Muscle of leg (tissue), 11 donors: ENCODE measurements around the gene DGKG. TPM values are rescaled to one million over a fixed set of nuclear protein-coding genes. Genes with fewer than 3 reads are reported as not detected.
A peak's percentile ranks its signal among the peaks of the same experiment; 100 is the strongest.

ENCODE experiments used
- DNase-seq: peaks from one replicate; pipeline ENCODE4 v3.0.0; 2013
- H3K27ac ChIP-seq: one replicate; pipeline ENCODE4 v1.5.1; 2013; ENCODE audit warnings: mild to moderate bottlenecking, low read length, control low read depth
- H3K27me3 ChIP-seq: one replicate; pipeline ENCODE4 v1.6.1; 2013; ENCODE audit warnings: low read length; ENCODE audit not compliant: control insufficient read depth, insufficient read depth
- H3K36me3 ChIP-seq: one replicate; pipeline ENCODE4 v1.6.1; 2013; ENCODE audit warnings: low read length; ENCODE audit not compliant: control insufficient read depth, insufficient read depth
- H3K4me1 ChIP-seq: one replicate; pipeline ENCODE4 v1.6.1; 2013; ENCODE audit warnings: low read length; ENCODE audit not compliant: control insufficient read depth, insufficient read depth
- H3K4me3 ChIP-seq: one replicate; pipeline ENCODE4 v1.5.1; 2013; ENCODE audit warnings: low read length, control low read depth
- H3K9me3 ChIP-seq: replicated peaks from 2 replicates; pipeline ENCODE4 v1.6.1; 2013; ENCODE audit warnings: low read depth, low read length; ENCODE audit not compliant: control insufficient read depth
- WGBS: methylation state at CpG from one replicate; pipeline ENCODE4 v1.1.5; 2013; ENCODE audit warnings: missing lambda C conversion rate; ENCODE audit not compliant: insufficient coverage; 5-methylcytosine and 5-hydroxymethylcytosine counted together
- polyA plus RNA-seq, 8 donors: library from polyadenylated mRNA; unstranded; fragments of 120-200 nt; gene quantifications; one replicate each; pipeline versions ENCODE4 v1.2.1 to v1.2.3, GENCODE V29; 2013; ENCODE audit warnings: inconsistent platforms in 1 of 8, low replicate concordance in 1 of 8; ENCODE audit not compliant: insufficient read length in 8 of 8, insufficient read depth in 1 of 8
- total RNA-seq: library from RNA; stranded (reverse); fragments of 120-200 nt; gene quantifications from one replicate; pipeline ENCODE4 v1.2.4, GENCODE V29; 2013

Gene DGKG
- total and polyA plus RNA-seq, 9 donors: 0.83 to 2.0 (median 1.6) TPM

DNA sequence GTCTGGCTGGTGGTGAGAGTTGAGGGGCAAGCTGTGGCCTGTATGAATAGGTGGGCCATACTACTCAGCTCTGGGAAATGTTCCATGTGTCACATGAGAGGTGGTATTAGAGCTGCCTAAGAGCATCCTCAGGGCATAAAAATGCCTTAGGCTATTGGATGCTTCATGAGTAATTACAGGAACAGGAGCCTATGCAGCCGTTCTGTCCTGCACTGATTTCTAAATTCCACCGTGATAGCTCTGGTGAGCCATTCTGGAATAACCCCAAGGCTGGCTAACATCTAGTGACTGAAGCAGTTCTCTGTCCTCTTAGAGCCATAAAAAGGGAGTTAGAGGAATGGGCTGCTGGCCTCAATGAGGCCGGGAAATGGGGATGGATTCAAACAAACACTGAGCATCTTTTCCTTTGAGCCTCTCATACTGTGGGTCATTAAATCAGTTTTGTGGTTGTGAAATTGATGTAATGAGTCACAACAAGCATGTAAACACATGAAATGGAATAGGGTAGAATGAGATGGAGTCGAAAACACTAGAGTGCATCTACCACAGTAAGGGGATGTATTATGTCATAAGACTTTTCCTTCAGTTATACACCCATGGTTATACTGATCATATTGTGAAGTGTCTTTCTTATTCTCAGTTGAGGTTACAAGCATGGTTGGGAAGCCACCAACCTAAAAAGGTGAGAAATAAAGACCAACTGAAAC lies 41.0 kb downstream of the DGKG start:
- H3K9me3 ChIP-seq: no peaks in the 10 kb centered on the region
- H3K4me1 ChIP-seq: no peaks in the 10 kb centered on the region
- WGBS: 29% methylated on average over 3 of the region's 4 CpGs
- H3K27ac ChIP-seq: no peak overlapping the region
- no peaks in the 10 kb centered on the region for H3K27me3 ChIP-seq
- DNase-seq: no peak
- H3K36me3 ChIP-seq: no peaks in the 10 kb centered on the region
- no peak overlapping the region for H3K4me3 ChIP-seq

GRCh38 chr3:186319945-186320344 lies 42.1 kb downstream of the DGKG start:
- Histone ChIP-seq H3K4me1 (no peaks in the 10 kb centered on the region), H3K27me3 (no peaks in the 10 kb centered on the region), H3K4me3 (no peak overlapping the region), H3K27ac (no peak overlapping the region), H3K36me3 (no peaks in the 10 kb centered on the region), H3K9me3 (no peaks in the 10 kb centered on the region)
- WGBS: 94% methylated on average over 3 of the region's 7 CpGs
- no peak for DNase-seq

DNA sequence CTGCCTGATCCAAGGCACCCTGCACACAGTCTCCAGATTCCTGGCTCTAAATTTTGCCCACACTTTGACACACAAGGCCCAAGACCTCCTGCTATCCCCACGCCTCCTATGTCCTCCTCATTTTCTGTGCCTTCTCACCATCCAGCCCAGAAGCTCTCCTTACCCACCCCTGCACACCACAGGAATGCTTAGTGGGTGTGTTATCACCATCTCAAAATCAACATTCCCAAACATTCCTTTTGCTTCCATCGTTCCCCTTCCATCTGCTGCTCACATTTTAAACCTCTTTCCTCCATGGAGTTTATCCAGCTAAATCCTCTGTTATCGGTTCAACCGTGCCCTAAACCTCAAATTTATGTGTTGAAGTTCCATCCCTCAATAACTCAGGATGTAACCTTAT lies 43.9 kb downstream of the DGKG start:
- Histone ChIP-seq H3K36me3 (no peaks in the 10 kb centered on the region), H3K27ac (no peak overlapping the region), H3K4me3 (no peak overlapping the region), H3K9me3 (no peaks in the 10 kb centered on the region), H3K27me3 (no peaks in the 10 kb centered on the region), H3K4me1 (no peaks in the 10 kb centered on the region)
- DNase-seq: no peak
- 58% methylated on average over 2 of the region's 4 CpGs for WGBS

- 74% methylated on average over 4 of the region's 7 CpGs for WGBS
- Histone ChIP-seq H3K27me3 (no peaks in the 10 kb centered on the region), H3K27ac (no peak overlapping the region), H3K4me1 (no peaks in the 10 kb centered on the region), H3K4me3 (no peak overlapping the region), H3K9me3 (no peaks in the 10 kb centered on the region), H3K36me3 (no peaks in the 10 kb centered on the region)
- DNase-seq: no peak
Measured at GRCh38 chr3:186317478-186317877, 44.6 kb downstream of the DGKG start.

GRCh38 chr3:186316666-186317260 lies 45.3 kb downstream of the DGKG start:
- Histone ChIP-seq H3K4me3 (no peak overlapping the region), H3K27me3 (no peaks in the 10 kb centered on the region), H3K4me1 (no peaks in the 10 kb centered on the region), H3K36me3 (no peaks in the 10 kb centered on the region), H3K27ac (no peak overlapping the region), H3K9me3 (no peaks in the 10 kb centered on the region)
- 92% methylated on average over 3 of the region's 9 CpGs for WGBS
- DNase-seq: peak; percentile 16

DNA sequence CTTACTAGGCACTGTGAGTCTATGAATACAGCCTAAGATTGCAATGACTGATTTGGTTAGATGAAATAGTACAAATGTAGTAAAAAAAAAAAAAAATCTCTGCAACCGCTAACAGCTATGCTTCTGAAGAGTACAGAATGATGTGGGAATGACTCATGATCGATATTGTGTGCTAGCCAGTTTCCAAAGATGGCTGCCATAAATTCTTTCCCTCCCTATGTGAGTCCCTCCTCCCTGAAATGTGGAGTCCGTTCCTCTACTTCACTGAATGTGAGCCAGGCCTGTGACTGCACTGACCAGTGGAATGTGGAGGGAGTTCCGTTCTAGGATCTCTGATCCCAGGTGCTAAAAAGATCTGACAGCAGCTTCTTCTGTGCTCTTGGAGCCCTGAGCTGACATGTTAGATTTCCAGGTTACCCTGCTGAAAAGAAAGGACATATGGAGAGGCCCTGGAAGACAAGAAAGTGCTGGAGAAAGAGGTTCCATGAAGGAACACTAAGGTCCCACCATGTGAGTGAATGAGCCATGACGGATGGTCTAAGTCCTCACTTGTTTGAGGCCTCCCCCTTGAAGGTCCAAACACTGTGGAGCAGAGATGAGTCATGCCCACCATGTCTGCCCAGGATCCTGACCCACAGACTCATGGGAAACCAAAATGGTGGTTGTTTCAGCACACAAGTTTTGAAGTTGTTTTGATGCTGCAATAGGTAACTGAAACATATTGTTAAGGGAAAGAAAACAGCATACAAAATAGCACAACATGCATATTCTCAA lies 46.3 kb downstream of the DGKG start:
- Histone ChIP-seq H3K27me3 (no peaks in the 10 kb centered on the region), H3K36me3 (no peaks in the 10 kb centered on the region), H3K27ac (no peak overlapping the region), H3K4me3 (no peak overlapping the region), H3K9me3 (no peaks in the 10 kb centered on the region), H3K4me1 (no peaks in the 10 kb centered on the region)
- 80% methylated on average over 3 of the region's 5 CpGs for WGBS
- DNase-seq: no peak

DNA sequence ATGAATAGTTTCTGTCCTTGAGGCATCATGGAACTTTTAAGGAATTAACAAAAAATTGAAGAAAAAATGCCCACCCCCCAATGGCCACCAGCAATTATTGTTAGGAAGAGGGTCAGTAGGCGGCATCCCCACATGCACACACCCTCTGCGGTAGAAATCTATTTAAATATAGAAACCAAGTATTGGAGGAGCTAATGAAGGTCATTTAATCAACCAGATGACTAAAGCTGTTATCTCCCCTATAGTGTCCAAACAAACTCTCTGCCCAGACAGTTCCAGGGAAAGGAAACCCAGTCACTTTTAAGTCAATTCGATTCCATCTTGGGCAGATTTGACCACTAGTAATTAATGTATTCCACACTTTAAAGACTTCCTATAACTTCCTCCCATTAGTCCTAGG lies 47.1 kb downstream of the DGKG start:
- no peak for DNase-seq
- no peaks in the 10 kb centered on the region for H3K9me3 ChIP-seq
- H3K27me3 ChIP-seq: no peaks in the 10 kb centered on the region
- H3K4me3 ChIP-seq: no peak overlapping the region
- no peaks in the 10 kb centered on the region for H3K4me1 ChIP-seq
- no peaks in the 10 kb centered on the region for H3K36me3 ChIP-seq
- 75% methylated on average over 1 of the region's 3 CpGs for WGBS
- H3K27ac ChIP-seq: no peak overlapping the region

DNA sequence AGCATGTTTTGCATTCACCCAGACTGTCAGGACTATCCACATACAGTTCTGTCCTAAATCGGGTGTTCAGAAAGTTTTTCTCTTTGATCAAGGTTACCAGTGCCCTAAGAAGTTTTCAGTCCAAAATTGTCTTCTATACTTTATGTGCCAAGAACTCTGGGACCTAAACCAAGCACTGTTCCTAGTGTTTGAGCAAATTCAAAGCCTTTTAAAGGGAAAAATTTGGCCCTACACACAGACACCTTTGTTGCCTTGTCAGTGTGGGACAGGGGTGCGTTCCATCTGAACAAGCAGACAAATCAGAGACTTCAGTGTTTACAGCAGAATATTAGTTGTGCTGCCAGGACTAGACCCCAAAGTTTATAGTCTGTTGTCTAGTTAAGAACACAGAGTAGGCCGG lies 50.6 kb downstream of the DGKG start:
- Histone ChIP-seq H3K27me3 (no peaks in the 10 kb centered on the region), H3K36me3 (no peaks in the 10 kb centered on the region), H3K4me3 (no peak overlapping the region), H3K4me1 (no peaks in the 10 kb centered on the region), H3K9me3 (no peaks in the 10 kb centered on the region), H3K27ac (no peak overlapping the region)
- 89% methylated on average over 1 of the region's 3 CpGs for WGBS
- no peak for DNase-seq

DNA sequence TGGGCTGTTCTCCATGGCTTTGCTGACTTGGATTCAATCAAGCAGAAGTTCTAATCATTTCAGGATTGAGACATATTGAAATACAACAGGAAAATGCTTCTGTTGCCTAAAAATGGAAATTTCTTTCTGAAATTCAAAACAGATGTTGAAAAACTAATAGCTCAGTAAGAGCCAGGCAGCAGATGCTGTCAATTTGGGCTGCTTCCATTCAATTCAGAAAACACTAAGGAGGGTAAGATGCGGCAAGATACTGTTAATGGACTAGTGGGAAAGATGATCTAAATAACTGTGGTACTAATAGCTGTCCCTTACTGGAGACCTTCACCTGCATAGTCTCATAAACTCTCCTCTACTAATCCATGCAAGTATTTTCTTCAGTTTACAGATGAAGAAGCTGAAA lies 53.5 kb downstream of the DGKG start:
- no peak for DNase-seq
- no peaks in the 10 kb centered on the region for H3K4me1 ChIP-seq
- no peaks in the 10 kb centered on the region for H3K36me3 ChIP-seq
- H3K4me3 ChIP-seq: no peak overlapping the region
- WGBS: no CpG with 5 or more reads among the region's 1 CpG
- H3K27ac ChIP-seq: no peak overlapping the region
- peaks cover 5% of the 10 kb centered on the region for H3K27me3 ChIP-seq
- no peaks in the 10 kb centered on the region for H3K9me3 ChIP-seq

DNA sequence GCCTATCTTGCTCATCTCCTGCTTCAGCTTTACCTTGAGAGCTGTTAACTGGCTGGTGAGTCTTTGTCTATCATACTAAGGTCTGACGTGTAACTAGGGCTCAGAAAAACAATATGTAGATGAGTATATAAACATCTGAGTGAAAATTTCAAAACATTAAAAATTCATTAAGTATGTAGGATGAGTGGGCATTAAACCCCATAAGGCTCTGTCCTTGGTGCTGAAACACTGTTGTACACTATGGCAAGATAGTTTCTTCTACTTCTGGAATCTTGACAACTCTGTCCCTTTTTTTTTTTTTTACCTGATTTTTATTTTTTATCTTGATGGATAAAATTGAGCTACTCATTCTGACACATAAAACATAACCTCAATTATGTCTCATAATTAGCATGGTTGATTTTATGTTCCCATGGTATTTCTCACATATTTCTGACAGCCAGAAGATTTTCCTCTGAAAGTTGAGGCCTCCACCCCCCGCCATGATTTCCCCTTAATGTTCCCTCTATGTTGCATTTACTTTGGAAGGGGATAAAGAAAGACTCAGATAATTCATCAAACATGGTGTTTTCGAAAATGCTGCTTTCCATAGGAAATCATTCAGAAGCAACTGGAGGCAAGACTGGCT lies 54.3 kb downstream of the DGKG start:
- Histone ChIP-seq H3K4me3 (no peak overlapping the region), H3K9me3 (no peaks in the 10 kb centered on the region), H3K36me3 (no peaks in the 10 kb centered on the region), H3K4me1 (no peaks in the 10 kb centered on the region), H3K27me3 (peaks cover 6% of the 10 kb centered on the region), H3K27ac (no peak overlapping the region)
- no CpG with 5 or more reads among the region's 3 CpGs for WGBS
- peak; percentile 71 for DNase-seq
